HG03354 (cell line): ENCODE measurements around the gene DUSP15.
"Not testable (repeated sequence)": the region's sequence is repeated elsewhere in the genome, so short reads cannot be mapped to it uniquely, and the experiment has no call there.

Experiments used
- ATAC-seq: cut with Tn5 transposase; IDR thresholded peaks from one replicate; pipeline ENCODE4 v1.9.1; 2021; ENCODE audit warnings: mild to moderate bottlenecking; ENCODE audit not compliant: unreplicated experiment, poor library complexity, severe bottlenecking

Gene DUSP15

DNA sequence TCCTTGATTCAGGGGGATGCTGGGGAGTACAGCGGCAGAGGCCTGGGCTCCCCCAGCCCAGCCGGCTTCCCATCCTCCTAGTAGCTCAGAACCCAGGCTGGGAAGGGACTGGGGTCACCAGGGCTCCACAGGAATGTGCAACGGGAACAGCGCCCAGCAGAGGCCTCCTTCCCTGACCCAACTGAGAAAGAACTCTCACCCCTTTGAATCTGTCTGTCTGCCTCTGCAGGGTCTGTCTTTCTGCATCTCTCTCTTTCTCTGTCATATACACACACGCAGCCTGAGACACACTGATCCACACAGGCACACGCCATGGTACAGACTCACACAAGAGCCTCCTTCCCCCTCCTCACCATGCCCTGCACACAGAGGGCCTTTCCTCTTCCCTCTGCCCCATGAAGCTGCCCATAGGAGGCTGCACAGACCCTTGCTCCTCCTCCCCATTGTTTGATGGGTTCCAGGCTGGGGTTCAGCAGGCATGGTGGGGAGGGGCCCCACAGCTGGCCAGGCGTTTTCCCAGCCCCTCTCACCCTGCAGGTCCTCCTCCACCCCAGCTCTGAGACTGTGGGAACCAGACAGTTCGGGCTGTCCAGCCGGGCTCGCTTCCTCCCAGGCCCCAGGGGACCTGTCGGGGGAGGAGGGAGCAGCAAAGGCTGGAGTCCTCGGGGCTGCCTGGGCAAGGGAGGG lies 27.7 kb downstream of the DUSP15 start:
- no peak for ATAC-seq

DNA sequence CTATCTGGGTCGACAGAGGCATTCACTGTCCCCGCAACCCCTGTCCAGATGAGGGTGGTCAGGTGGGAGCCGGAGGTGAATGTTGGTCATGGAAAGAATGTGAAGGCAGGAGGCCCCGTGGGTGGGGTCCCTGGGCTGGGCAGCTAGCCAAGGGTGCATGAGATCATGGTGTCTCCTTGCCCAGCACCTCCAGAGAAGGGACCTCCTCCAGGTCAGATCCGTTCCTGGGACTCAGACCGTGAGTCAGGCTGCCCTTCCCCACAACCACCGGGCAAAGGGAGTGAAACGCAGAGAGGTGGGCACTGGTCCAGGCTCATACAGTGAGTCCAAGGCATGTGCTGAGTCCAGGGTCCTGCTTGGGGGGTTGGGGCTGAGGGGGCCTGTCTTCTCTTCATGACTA lies 28.4 kb downstream of the DUSP15 start:
- no peak for ATAC-seq

DNA sequence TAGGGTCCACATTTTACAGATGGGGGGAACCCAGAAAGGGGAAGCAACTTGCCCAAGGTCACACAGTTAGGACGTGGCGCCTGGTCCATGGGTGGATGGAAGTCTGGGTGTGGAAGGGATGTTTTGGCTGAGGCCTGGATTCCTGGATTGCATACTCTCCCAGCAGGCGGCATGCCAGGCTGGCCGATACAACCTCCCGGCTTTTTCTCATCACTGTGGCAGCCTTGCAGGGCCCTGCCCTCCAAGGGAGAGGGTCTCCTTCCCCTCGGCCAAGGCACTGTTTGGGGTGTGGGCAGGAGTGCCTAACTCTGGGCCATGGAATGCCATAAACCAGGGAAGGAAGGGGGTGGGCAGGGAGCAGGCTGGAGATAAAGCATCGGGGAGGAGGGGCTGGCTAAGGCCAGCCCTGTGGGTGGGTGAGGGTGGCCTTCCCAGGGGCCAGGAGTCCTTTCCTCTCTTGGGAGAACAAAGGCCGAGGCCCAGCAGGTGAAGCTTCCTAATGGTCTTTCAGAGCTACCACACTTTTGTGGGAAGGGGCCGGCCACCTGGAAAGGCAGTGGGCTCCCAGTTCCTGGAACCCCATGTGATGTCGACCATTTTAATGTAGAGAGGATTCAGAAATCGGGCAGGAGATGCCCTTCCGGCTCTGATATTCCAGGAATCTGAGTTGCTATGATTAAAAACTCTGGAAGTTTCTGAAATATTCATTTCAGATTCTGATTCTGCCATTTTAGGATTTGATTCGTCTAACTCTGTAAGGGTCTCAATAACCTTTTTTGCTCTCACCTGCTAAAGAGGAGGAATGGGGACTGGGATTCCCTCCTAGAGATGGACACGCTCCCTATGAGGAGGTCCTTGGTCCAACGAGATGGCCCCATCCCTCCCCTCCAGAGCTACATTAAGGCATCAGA lies 29.2 kb downstream of the DUSP15 start:
- ATAC-seq, result no peak

- ATAC-seq, result no peak
These were observed 30.4 kb downstream of the DUSP15 start for GRCh38 chr20:31839782-31840487.

- ATAC-seq, result no peak
These were observed 31.6 kb downstream of the DUSP15 start for GRCh38 chr20:31838646-31839292.

DNA sequence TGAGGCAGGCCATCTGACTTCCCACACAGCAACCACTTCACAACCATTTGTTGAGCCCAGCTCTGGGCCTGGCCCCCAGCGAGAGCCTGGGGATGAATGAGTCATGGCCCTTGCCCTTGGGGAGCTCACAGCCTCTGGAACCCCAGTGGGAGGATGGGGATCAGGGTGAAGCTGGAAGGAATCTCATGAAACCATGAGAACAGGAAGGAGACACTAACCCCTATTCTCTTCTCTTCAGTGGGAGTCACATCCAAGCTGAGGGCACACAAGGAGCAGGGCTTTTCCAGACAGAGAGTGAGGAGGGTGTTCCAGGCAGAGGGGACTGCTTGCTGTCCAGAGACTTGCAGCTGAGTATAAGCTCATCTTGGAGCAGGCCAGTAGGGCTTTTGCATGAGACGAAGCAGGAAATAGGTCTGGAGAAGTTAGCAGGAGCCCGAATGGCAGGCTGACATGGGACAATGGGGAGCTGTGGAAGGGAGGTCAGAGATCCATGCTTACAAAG lies 32.4 kb downstream of the DUSP15 start:
- ATAC-seq, result no peak

GRCh38 chr20:31836853-31837608 lies 33.3 kb downstream of the DUSP15 start:
- ATAC-seq, result no peak

DNA sequence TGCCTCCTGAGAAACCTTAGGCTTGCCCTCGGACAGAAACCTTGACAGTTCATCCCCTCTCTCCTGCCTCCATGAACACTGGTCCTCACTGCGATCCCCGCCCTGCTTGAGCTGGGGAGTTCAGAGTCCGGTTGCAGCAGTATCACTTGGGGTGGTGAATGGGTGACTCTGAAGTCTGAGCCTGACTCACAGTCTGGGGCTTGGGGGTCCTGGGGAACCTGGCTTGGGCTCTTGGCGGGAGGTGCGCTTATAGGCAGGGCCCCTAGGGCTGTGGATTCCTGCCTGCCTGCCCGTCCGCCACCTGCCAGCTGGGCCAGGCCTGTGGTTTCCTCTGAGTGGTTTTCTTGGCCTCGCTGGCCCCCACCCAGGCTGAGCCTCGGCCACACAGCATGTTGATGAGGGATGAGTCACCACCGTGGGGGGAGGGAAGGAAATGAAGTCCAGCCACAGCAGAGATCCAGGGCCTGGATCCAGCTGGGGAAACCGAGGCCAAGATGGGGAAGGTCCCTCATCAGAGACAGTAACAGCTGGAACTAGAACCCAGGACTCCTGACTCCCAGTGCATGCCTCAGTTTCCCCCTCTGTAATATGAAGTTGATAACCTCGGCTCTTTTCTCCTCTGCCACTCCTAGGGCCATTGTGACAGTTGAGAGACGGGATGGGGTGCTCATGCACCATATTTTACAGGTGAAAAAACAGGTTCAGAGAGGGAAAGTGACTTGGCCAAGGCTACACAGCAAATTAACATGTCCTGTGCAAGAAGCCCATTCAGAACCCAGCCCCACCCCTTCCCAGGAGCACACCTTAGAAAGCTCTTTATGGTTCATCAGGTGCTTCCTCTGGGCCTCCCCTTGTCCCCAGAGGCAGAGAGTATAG lies 34.1 kb downstream of the DUSP15 start:
- peak; percentile 89 for ATAC-seq

DNA sequence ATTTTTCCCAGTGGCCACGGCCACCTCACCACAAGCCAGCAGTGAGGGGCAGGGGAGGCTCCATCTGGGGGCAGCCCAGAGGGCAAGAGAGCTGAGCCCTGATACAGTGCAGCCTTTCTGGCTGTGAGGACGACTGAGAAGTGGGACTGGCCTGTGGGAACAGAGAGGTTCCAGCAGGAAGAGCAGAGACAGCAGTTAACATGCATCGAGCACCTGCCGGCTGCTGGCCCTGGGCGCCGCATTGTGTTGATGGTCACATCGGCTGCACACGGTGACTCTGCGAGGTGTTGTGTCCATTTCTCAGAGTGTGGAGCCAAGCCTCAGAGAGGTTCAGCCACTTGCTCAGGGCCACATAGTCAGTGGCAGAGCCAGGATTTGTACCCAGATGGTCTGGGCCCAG lies 34.8 kb downstream of the DUSP15 start:
- ATAC-seq, result peak; percentile 10

GRCh38 chr20:31833931-31834521 lies 36.3 kb downstream of the DUSP15 start:
- no peak for ATAC-seq

DNA sequence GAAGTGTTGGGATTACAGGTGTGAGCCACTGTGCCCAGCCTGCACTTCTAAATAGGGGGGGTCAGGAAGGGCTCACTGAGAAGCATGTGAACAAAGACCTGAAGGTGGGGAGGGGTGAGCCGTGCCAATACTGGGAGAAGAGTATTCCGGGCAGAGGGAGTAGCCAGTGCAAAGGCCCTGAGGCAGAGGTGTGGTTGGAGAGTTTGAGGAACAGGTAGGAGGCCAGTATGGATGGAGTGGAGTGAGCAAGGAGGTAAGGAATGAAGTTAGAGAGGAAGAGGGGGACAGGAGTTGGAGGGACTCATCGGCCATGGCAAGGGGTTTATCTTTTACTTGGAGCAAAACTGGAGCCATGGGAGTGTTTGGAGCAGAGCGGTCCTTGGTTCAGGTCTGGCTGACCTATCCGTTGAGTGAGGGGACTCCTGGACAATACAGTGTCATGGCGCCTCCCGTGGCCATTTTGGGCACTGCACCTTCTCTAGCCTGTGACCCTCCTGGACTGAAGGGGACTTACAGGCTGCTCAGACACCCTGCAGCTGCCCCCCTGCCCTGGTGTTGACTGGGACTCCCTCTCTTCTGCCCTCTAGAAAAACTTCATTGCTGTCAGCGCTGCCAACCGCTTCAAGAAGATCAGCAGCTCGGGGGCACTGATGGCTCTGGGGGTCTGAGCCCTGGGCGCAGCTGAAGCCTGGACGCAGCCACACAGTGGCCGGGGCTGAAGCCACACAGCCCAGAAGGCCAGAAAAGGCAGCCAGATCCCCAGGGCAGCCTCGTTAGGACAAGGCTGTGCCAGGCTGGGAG lies 37.0 kb downstream of the DUSP15 start:
- ATAC-seq, result no peak

GRCh38 chr20:31831771-31832306 lies 38.5 kb downstream of the DUSP15 start:
- ATAC-seq, result no peak

GRCh38 chr20:31831211-31831610 lies 39.1 kb downstream of the DUSP15 start:
- no peak for ATAC-seq

- ATAC-seq, result no peak
These were observed 39.8 kb downstream of the DUSP15 start for GRCh38 chr20:31830406-31830981.

GRCh38 chr20:31829731-31830130 lies 40.6 kb downstream of the DUSP15 start:
- ATAC-seq, result no peak

- ATAC-seq, result not testable (repeated sequence)
These were observed 42.3 kb downstream of the DUSP15 start for GRCh38 chr20:31828016-31828415.
